ENCODE data around the gene ARID4A. TPM values are rescaled to one million over a fixed set of nuclear protein-coding genes. Genes with fewer than 3 reads are reported as not detected.
A peak's percentile ranks its signal among the peaks of the same experiment; 100 is the strongest.

Gene ARID4A
- total RNA-seq, 1 donor, result 12.2 TPM

DNA sequence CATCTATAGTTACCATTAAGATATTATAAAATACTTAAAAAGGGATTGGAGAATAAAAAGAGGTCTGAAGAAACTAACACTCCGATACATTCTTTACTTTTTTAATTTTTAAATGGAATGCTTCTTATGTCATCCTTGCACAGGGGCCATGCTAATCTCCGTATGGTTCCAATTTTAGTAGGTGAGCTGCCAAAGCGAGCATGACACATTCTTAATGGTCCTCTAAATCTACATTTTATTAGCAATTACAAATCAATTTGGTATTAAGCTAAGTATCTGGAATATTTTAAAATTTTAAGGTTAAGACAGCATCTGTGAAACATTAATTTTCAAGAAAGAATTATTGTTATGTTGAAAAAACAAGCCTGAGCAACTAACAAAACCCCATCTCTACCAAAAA lies 6.2 kb upstream of the ARID4A start:
- peak; percentile 25 for DNase-seq (ENCODE audit: low read depth)
- H3K4me3 ChIP-seq (ENCODE audit: low read depth, low read length), result no peak overlapping the region
- TF ChIP-seq, protein P1, sequence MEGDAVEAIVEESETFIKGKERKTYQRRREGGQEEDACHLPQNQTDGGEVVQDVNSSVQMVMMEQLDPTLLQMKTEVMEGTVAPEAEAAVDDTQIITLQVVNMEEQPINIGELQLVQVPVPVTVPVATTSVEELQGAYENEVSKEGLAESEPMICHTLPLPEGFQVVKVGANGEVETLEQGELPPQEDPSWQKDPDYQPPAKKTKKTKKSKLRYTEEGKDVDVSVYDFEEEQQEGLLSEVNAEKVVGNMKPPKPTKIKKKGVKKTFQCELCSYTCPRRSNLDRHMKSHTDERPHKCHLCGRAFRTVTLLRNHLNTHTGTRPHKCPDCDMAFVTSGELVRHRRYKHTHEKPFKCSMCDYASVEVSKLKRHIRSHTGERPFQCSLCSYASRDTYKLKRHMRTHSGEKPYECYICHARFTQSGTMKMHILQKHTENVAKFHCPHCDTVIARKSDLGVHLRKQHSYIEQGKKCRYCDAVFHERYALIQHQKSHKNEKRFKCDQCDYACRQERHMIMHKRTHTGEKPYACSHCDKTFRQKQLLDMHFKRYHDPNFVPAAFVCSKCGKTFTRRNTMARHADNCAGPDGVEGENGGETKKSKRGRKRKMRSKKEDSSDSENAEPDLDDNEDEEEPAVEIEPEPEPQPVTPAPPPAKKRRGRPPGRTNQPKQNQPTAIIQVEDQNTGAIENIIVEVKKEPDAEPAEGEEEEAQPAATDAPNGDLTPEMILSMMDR (IDR thresholded peaks at IDR 0.05; ENCODE audit: insufficient read depth, low read length), result no peak

- TF ChIP-seq, protein P1 (IDR thresholded peaks at IDR 0.05; ENCODE audit: insufficient read depth, low read length), result no peak
- H3K4me3 ChIP-seq (ENCODE audit: low read depth, low read length), result no peak overlapping the region
- DNase-seq (ENCODE audit: low read depth), result no peak
Observed at GRCh38 chr14:58294201-58294600, 4.2 kb upstream of the ARID4A start.

GRCh38 chr14:58296726-58297125 lies 1.6 kb upstream of the ARID4A start:
- H3K4me3 ChIP-seq (ENCODE audit: low read depth, low read length), result peak overlapping the region; percentile 96
- TF ChIP-seq, protein P1 (IDR thresholded peaks at IDR 0.05; ENCODE audit: insufficient read depth, low read length), result no peak
- peak; percentile 21 for DNase-seq (ENCODE audit: low read depth)

DNA sequence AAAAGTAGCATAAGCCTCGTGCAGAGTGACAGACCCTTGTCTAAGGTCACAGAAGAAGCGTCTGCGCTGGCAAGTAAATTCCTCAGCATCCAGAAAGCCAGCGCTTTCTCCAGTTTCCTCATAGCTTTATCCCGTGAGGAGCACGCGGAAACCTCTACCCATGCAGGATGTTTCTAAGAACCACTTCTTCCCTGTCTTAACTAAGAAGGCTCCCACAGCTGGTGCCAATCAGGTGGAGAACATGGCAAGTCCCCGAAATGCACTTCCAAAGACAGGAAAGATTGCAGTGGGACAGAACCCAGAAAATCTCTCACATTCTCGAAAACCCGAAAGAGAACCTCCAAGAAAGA lies 968 bp upstream of the ARID4A start:
- no peak for DNase-seq (ENCODE audit: low read depth)
- TF ChIP-seq, protein P1 (IDR thresholded peaks at IDR 0.05; ENCODE audit: insufficient read depth, low read length), result no peak
- H3K4me3 ChIP-seq (ENCODE audit: low read depth, low read length), result peak overlapping the region; percentile 96

- TF ChIP-seq, protein P1 (IDR thresholded peaks at IDR 0.05; ENCODE audit: insufficient read depth, low read length), result no peak
- H3K4me3 ChIP-seq (ENCODE audit: low read depth, low read length), result peak overlapping the region; percentile 97
- peak; percentile 100 for DNase-seq (ENCODE audit: low read depth)
Observed at GRCh38 chr14:58297762-58298476, 436 bp upstream of the ARID4A start.

DNA sequence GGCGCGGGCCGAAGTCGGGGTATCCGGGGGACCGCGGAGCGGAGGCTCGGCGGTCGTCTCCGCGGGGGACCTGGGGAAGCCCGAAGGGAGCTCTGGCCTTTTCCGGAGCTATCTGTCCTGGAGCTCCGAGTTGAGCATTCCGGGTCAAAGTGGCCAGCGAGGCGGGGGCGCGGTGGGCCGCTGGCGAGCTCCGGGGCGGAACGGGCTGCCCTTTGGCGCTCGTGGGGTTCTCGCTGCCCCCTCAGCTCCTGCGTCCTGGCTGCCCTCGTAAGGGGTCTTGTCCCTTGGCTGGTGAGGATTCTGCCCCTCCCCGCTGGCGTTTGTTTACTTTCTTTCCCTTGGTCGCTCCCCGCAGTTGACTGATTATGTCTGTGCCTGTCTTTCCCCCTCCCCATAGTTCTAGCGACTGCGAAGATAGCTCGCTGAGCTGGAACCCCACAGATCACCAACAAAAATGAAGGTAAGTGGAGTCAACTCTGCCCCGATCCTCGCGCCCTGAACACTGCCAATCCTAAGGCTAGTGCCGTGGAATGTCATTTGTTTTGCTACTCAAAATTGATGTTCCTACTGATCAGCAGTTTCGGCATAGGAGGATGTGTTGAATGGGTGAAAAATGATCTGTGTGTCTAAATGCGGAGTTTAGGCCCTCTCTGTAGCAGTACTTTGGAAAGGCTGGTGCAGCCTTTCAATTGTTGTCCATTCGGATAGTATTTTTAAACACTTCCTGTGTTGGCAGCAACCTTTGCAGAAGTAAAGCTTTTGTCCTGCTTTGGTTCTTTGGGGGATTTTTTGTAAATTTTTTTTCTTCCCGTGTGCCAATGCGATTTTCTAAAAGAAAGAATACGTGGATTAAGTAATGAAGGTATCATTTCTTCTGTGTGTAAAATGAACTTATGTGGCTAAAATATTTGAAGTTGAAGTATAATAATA lies 1.3 kb downstream of the ARID4A start:
- TF ChIP-seq, protein P1 (IDR thresholded peaks at IDR 0.05; ENCODE audit: insufficient read depth, low read length), result no peak
- peak overlapping the region; percentile 97 for H3K4me3 ChIP-seq (ENCODE audit: low read depth, low read length)
- DNase-seq (ENCODE audit: low read depth), result peak; percentile 18

All from fibroblast of the aortic adventitia (primary cell).